Activated naive CD4-positive, alpha-beta T cell treated with Interleukin-2 at 50 U/mL for 16 hours (primary cell): ENCODE measurements around the gene LEF1.
"Not testable (repeated sequence)": the region's sequence is repeated elsewhere in the genome, so short reads cannot be mapped to it uniquely, and the experiment has no call there.

Experiments
- DNase-seq: peaks from one replicate; pipeline ENCODE4 v3.0.0-alpha.2; 2020

LEF1 gene

DNA sequence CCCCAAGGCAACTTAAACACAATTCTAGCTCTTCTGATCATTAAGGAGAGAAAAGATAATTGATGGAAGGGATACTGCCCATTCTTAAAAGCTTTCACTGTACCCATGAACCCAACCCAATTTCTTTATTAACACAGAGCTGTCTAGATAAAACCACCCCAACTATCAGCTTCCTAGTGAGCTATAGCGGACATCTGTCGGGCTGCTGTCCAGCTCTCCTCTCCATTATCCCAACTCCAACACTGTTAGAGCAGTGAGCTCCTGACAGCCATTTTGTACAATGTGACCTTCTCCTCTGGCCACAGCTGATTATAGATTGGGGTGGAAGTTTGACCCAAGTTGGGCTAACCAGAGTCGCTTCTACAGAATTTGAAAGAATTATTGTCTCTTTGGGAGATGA is 112.9 kb downstream of the LEF1 start:
- no peak for DNase-seq

GRCh38 chr4:108054025-108054638 is 114.6 kb downstream of the LEF1 start:
- no peak for DNase-seq

GRCh38 chr4:108053251-108053711 is 115.5 kb downstream of the LEF1 start:
- DNase-seq = no peak

GRCh38 chr4:108052558-108053120 is 116.1 kb downstream of the LEF1 start:
- DNase-seq = no peak

- DNase-seq = no peak
Observed at GRCh38 chr4:108051343-108051742, 117.4 kb downstream of the LEF1 start.

DNA sequence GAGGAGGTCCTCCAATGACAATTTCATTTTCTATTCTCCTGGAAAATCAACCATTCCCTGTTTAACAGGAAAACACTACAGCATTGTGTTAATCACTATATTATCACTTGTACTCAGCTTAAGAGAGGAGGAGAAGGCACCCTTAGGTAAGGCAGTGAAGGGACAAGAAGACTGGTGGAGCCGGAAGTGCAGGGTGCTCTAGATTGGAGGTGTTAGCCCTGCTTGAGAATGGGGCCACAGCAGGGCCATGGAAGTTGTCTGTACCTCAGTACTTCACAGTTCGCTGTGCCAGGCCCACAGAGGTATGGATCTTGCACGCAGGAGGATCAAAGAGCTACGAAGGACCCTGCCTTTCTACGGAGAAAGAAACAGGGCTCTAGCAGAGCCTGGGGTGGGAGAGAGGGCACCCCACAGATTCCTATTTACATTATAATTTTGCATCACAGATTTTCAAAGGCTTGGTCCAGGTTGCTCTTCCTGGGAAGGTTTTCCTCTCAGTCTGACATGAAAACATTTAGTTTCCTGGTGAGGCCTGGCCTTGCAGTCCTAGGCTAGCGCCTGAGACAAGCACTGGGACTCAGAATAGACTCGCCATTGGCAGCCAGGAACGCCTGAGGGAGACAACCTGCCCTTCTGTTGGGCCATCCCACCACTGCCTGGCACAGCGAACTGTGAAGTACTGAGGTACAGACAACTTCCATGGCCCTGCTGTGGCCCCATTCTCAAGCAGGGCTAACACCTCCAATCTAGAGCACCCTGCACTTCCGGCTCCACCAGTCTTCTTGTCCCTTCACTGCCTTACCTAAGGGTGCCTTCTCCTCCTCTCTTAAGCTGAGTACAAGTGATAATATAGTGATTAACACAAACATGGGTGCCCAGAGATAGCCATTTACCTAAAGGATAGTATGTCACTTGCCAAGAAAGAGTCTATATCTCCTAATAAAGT is 118.3 kb downstream of the LEF1 start:
- DNase-seq = not testable (repeated sequence)

DNA sequence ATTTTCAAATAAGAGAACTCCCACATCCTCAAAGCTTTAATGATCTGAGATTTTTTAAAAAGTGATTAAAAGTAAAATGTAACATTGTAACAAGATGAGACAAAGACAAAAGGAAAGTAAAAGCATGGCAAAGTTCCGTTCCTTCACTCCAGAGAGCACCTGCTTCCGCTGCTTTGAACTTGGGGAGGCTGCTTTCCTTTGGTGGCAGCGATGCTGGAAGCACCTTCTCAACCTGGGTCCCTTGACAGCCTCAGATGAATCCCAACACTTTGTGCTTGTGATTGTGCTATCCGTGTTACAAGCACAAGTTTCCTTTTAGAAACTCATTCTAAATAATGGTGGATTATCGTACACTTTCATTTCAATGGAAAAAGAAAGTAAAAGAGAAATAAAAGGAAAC is 119.3 kb downstream of the LEF1 start:
- peak; percentile 30 for DNase-seq

GRCh38 chr4:108048997-108049396 is 119.7 kb downstream of the LEF1 start:
- DNase-seq = no peak

DNA sequence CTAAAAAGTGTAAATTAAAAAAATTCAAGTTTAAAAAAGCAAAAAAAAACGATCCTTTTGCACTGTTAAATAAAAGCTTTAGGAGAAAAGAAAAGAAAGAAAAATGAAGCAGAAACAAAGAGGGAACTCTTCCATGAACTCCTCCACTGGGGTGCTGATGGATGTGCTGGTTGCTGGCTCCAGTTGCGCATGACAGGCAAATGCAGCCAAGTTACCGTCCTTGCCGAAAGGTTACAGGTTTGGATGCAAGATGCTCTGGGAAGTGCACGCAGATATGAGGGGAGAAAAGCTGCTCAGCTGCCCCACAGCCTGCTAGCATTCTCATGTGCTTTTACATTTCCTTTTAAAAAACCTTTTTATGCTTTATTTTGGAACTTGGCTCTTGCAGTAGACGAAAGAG is 120.6 kb downstream of the LEF1 start:
- DNase-seq = no peak

DNA sequence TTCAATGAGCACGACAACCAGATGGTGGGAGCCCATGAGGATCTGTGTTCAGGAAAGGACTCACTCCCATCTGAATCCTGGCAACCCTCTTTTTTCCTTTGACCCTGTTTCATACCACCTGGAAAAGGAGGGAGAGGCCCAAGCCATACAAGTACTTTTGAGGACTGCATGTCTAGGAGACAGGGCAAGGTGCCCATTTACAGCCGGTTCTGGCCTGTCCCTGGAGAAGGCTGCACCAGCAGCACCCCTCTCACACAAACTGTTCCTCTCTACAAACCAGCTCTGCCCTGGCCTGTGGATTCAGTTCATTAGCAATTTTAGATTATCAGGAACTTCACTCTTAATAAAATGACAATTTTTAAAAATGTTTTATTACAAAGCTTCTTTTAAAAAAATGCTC is 121.5 kb downstream of the LEF1 start:
- no peak for DNase-seq

GRCh38 chr4:108045687-108046024 is 123.1 kb downstream of the LEF1 start:
- no peak for DNase-seq

DNA sequence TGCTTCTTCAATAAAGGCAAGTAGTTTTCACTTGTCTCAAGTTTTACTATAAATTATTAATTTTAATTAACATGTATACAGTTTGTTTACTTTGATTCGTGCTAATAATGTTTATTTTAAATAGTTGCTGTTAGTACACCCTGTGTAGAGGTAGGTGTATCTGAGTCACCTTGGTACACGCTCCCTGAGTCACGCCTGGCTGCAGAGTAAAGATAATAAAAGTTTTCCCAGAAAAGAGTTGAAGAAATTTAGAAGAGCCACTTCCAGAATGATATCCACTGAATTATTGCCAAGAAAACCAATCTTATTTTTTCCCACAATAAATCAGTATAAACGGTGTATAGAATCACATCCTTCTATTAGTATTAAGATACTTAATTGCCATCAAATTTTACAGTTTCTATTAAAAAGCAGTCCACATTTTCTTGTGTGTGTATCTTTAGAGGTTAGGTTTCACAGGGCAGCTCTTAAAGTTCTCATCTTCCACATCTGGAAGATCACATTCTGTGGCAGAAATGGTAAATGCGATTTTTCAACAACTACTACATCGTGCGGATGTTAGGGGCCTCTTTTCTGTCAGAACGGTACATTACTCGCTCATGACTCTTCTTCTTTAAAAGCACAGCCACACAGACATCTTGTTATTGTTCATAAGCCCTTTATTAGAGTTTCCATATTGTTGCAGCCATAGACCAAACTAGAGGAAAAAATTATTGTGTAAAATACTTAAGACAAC is 123.6 kb downstream of the LEF1 start:
- DNase-seq = no peak

- no peak for DNase-seq
Observed at GRCh38 chr4:108043526-108043925, 125.2 kb downstream of the LEF1 start.

DNA sequence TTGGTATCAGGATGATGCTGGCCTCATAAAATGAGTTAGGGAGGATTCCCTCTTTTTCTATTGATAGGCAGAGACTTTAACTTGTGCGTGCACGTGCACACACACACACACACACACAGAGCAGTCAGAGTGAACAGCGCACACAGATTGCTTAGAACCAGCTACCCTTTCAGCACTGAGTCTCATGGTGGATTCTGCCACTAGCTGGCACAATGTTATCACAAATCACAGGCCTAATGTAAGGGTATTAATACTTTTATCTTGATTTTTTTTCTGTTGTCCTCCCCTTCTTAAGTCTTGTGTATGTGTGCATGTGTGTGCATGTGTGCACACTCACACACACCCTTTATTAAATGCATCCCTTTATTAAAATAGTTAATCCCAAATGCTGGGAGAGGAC is 125.8 kb downstream of the LEF1 start:
- DNase-seq = no peak

- DNase-seq = no peak
Observed at GRCh38 chr4:108037884-108038283, 130.8 kb downstream of the LEF1 start.

GRCh38 chr4:108036213-108036612 is 132.5 kb downstream of the LEF1 start:
- peak; percentile 28 for DNase-seq

DNA sequence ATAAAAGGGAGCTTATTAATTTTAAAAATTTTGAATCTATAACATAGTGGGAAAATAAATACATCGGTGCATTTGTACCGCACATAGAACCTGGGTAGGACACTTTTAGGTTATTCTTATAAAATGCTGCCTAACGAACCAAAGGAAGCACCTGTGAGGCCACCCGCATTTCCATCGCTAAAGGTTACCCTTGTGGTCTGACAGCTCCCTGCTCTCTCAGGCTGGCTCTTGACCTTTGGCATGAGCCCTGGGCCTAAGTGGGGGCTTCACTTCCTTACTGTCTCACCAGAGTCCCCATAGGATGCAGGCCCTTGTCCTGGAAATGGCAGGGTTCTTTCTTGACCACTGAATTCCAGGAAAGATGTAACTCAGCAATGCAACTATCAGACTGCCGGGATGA is 133.0 kb downstream of the LEF1 start:
- no peak for DNase-seq

DNA sequence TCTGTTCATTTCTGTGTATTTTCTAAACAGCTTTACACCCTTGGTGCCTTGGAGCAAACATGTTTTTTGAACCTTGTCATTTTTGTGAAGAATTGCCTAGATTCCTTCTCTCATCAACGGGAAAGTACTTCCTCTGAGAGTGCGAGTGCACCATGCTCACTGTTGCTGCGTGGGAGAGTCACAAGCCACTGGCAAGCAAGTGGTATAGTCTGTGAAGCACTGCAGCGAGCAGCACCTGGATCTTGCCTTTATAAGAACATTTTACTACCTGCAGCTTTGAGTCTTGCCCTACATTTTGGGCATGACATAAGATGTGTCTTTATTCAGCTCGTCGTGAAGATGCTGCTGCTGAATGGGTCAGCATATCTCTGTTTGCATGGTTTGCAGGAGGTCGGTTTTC is 134.2 kb downstream of the LEF1 start:
- DNase-seq = no peak

GRCh38 chr4:108033348-108033747 is 135.4 kb downstream of the LEF1 start:
- no peak for DNase-seq

- DNase-seq = peak; percentile 42
Observed at GRCh38 chr4:108031427-108032083, 137.2 kb downstream of the LEF1 start.

- peak; percentile 73 for DNase-seq
Observed at GRCh38 chr4:108030332-108030731, 138.4 kb downstream of the LEF1 start.

GRCh38 chr4:108029731-108030130 is 139.0 kb downstream of the LEF1 start:
- DNase-seq = no peak
